Neural cell (in vitro differentiated cells): ENCODE results near the gene LRP1. TPM values are rescaled to one million over a fixed set of nuclear protein-coding genes. Genes with fewer than 3 reads are reported as not detected.

Experiments used
- H2AFZ ChIP-seq: fragments of 200-600, 300-800 bp; sonication (generic), shearing (Covaris generic); 2 replicates; pipeline ENCODE4 v1.6.0; 2014; ENCODE audit warnings: low read depth, mild to moderate bottlenecking, antibody characterized with exemption, low read length, moderate library complexity
- H3F3A ChIP-seq: fragments of 200-600 bp; shearing (Covaris generic); 2 replicates; pipeline ENCODE4 v1.6.1; 2016; ENCODE audit warnings: mild to moderate bottlenecking, moderate library complexity, mixed read lengths, antibody characterized with exemption, low read length; ENCODE audit not compliant: insufficient read depth, poor library complexity, severe bottlenecking
- H3K27ac ChIP-seq: fragments of 200-600, 300-800 bp; sonication (generic), shearing (Covaris generic); 2 replicates; pipeline ENCODE4 v1.5.1; 2014; ENCODE audit warnings: mild to moderate bottlenecking, low read length, moderate library complexity
- H3K27me3 ChIP-seq: fragments of 300-800, 200-600 bp; sonication (generic), shearing (Covaris generic); 2 replicates; pipeline ENCODE4 v1.6.0; 2014; ENCODE audit warnings: mild to moderate bottlenecking, low read depth, low read length, moderate library complexity; ENCODE audit not compliant: insufficient read depth
- H3K36me3 ChIP-seq: fragments of 300-800, 200-600 bp; sonication (generic), shearing (Covaris generic); 2 replicates; pipeline ENCODE4 v1.5.1; 2014; ENCODE audit warnings: mild to moderate bottlenecking, antibody characterized with exemption, low read length, moderate library complexity; ENCODE audit not compliant: insufficient read depth
- H3K4me2 ChIP-seq: fragments of 300-800, 200-600 bp; sonication (generic), shearing (Covaris generic); 2 replicates; pipeline ENCODE4 v1.6.0; 2014; ENCODE audit warnings: mild to moderate bottlenecking, low read length
- H3K4me3 ChIP-seq: fragments of 300-800, 200-600 bp; sonication (generic), shearing (Covaris generic); 2 replicates; pipeline ENCODE4 v1.5.1; 2014; ENCODE audit warnings: mild to moderate bottlenecking, low read length, moderate library complexity
- H3K79me2 ChIP-seq: fragments of 200-600 bp; shearing (Covaris generic); replicated peaks from 2 replicates; pipeline ENCODE4 v1.6.0; 2014; ENCODE audit warnings: mild to moderate bottlenecking, low read length, moderate library complexity; ENCODE audit not compliant: insufficient read depth
- H3K9ac ChIP-seq: fragments of 300-800, 200-600 bp; sonication (generic), shearing (Covaris generic); 2 replicates; pipeline ENCODE4 v1.6.1; 2016; ENCODE audit warnings: mild to moderate bottlenecking, low read length, mixed read lengths
- H3K9me2 ChIP-seq: fragments of 200-600 bp; shearing (Covaris generic); 2 replicates; pipeline ENCODE4 v1.6.1; 2016; ENCODE audit warnings: mild to moderate bottlenecking, low read length, mixed read lengths; ENCODE audit not compliant: insufficient read depth
- H3K9me3 ChIP-seq: fragments of 200-600, 300-800 bp; sonication (generic), shearing (Covaris generic); 2 replicates; pipeline ENCODE4 v1.6.1; 2016; ENCODE audit warnings: mild to moderate bottlenecking, mixed run types, low read length, moderate library complexity, mixed read lengths
- H4K20me1 ChIP-seq: fragments of 200-600 bp; shearing (Covaris generic); 2 replicates; pipeline ENCODE4 v1.6.1; 2016; ENCODE audit warnings: mild to moderate bottlenecking, mixed run types; ENCODE audit not compliant: insufficient read depth
- CTCF ChIP-seq: fragments of 450-650 bp; IDR thresholded peaks from 2 replicates; pipeline ENCODE4 v1.5.1; 2014; ENCODE audit warnings: antibody characterized with exemption, mild to moderate bottlenecking, moderate library complexity; ENCODE audit not compliant: poor library complexity, severe bottlenecking
- EP300 ChIP-seq: fragments of 450-650 bp; conservative IDR thresholded peaks from 2 replicates; pipeline ENCODE4 v1.6.1; 2014; ENCODE audit warnings: antibody characterized with exemption, mild to moderate bottlenecking, moderate library complexity; ENCODE audit not compliant: poor library complexity, severe bottlenecking
- EZH2 ChIP-seq: fragments of 200-600, 300-800 bp; shearing (Covaris generic), sonication (generic); IDR thresholded peaks from 2 replicates; pipeline ENCODE4 v1.6.1; 2014; ENCODE audit warnings: antibody characterized with exemption, low read length, borderline replicate concordance, mild to moderate bottlenecking; ENCODE audit not compliant: insufficient read depth, poor library complexity, severe bottlenecking
- MXI1 ChIP-seq: fragments of 450-650 bp; conservative IDR thresholded peaks from 2 replicates; pipeline ENCODE4 v1.6.1; 2014; ENCODE audit warnings: antibody characterized with exemption, mild to moderate bottlenecking; ENCODE audit not compliant: poor library complexity, severe bottlenecking
- POLR2AphosphoS5 ChIP-seq: IDR thresholded peaks from 2 replicates; pipeline ENCODE4 v1.6.1; 2012
- RAD21 ChIP-seq: fragments of 450-650 bp; conservative IDR thresholded peaks from 2 replicates; pipeline ENCODE4 v1.6.1; 2014; ENCODE audit warnings: antibody characterized with exemption, mild to moderate bottlenecking, moderate library complexity
- REST ChIP-seq: IDR thresholded peaks from 2 replicates; pipeline ENCODE4 v1.6.1; 2012; ENCODE audit warnings: borderline replicate concordance
- SMC3 ChIP-seq: fragments of 450-650 bp; conservative IDR thresholded peaks from 2 replicates; pipeline ENCODE4 v1.6.1; 2014; ENCODE audit warnings: antibody characterized with exemption, mild to moderate bottlenecking, moderate library complexity; ENCODE audit not compliant: poor library complexity
- TAF1 ChIP-seq: IDR thresholded peaks from 2 replicates; pipeline ENCODE4 v1.6.1; 2012; ENCODE audit warnings: low read depth
- polyA plus RNA-seq: library from polyadenylated mRNA; depleted of rRNA; stranded (reverse); fragments of >200 nt; gene quantifications from 2 replicates; pipeline ENCODE4 v1.2.3, GENCODE V29; 2014

LRP1 gene
- polyA plus RNA-seq, 1 donor from 2014 or later = 18.2 TPM

GRCh38 chr12:57149245-57149900 lies 21.1 kb downstream of the LRP1 start:
- H4K20me1 ChIP-seq = no peaks in the 10 kb centered on the region
- no peak for TF ChIP-seq EP300
- TF ChIP-seq MXI1 = no peak
- no peak for TF ChIP-seq TAF1
- TF ChIP-seq EZH2 = no peak
- no peak for TF ChIP-seq REST
- TF ChIP-seq CTCF = no peak
- no peak for TF ChIP-seq RAD21
- TF ChIP-seq SMC3 = no peak
- TF ChIP-seq POLR2AphosphoS5 = no peak
- no peak overlapping the region for H3K4me2 ChIP-seq
- H2AFZ ChIP-seq = no peak overlapping the region
- H3K9me2 ChIP-seq = no peaks in the 10 kb centered on the region
- H3K4me3 ChIP-seq = no peak overlapping the region
- no peaks in the 10 kb centered on the region for H3K27me3 ChIP-seq
- no peak overlapping the region for H3K27ac ChIP-seq
- no peaks in the 10 kb centered on the region for H3K9me3 ChIP-seq
- H3K36me3 ChIP-seq = peaks cover 19% of the 10 kb centered on the region
- no peak overlapping the region for H3K9ac ChIP-seq
- no peaks in the 10 kb centered on the region for H3F3A ChIP-seq
- H3K79me2 ChIP-seq = no peaks in the 10 kb centered on the region

- TF ChIP-seq REST (no peak), TAF1 (no peak), POLR2AphosphoS5 (no peak), RAD21 (no peak), EZH2 (no peak), CTCF (no peak), EP300 (no peak), SMC3 (no peak), MXI1 (no peak)
- Histone ChIP-seq H3K4me2 (no peak overlapping the region), H4K20me1 (no peaks in the 10 kb centered on the region), H3K79me2 (no peaks in the 10 kb centered on the region), H3K27me3 (no peaks in the 10 kb centered on the region), H3K9me2 (no peaks in the 10 kb centered on the region), H2AFZ (no peak overlapping the region), H3F3A (no peaks in the 10 kb centered on the region), H3K36me3 (peaks cover 9% of the 10 kb centered on the region), H3K27ac (no peak overlapping the region), H3K9ac (no peak overlapping the region), H3K9me3 (no peaks in the 10 kb centered on the region), H3K4me3 (no peak overlapping the region)
Measured at GRCh38 chr12:57150400-57151000, 22.2 kb downstream of the LRP1 start.
